GM12891 (cell line): ENCODE measurements around the gene RIMBP2.

Experiments
- POLR2A ChIP-seq: IDR thresholded peaks from 2 replicates; pipeline ENCODE4 v1.6.1; 2011; ENCODE audit warnings: low read depth, low read length, control low read depth
- POLR2AphosphoS5 ChIP-seq: IDR thresholded peaks from 2 replicates; pipeline ENCODE4 v1.6.1; 2011; ENCODE audit warnings: low read depth, low read length, control low read depth
- POU2F2 ChIP-seq: IDR thresholded peaks from 2 replicates; pipeline ENCODE4 v1.6.1; 2011; ENCODE audit warnings: low read depth, mild to moderate bottlenecking, control low read depth, low read length, moderate library complexity
- SPI1 ChIP-seq: IDR thresholded peaks from 2 replicates; pipeline ENCODE4 v1.6.1; 2011; ENCODE audit warnings: low read depth, low read length, control low read depth
- TAF1 ChIP-seq: IDR thresholded peaks from 2 replicates; pipeline ENCODE4 v1.6.1; 2011; ENCODE audit warnings: low read depth, low read length, control low read depth

DNA sequence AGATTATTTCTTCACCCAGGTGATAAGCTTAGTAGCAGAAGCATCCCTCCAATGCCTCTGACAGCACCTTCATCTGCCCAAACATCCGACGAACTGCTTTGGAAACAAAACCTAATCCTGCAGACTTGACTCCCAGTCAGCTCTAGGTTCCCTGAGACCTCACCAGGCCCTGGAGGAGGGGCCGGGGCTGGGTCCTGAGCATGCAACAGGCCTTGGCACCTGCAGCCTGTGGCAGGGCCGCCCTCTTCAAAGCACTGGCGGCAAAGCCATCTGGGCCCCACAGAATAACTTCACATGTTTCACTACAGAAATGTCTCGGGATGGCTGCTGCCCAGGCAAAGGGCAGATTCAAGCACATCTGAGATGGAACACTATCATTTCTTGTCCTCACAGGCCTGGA, 245.1 kb downstream of the RIMBP2 start:
- TF ChIP-seq POLR2A, result no peak
- no peak for TF ChIP-seq POLR2AphosphoS5
- TF ChIP-seq TAF1, result no peak
- no peak for TF ChIP-seq POU2F2
- TF ChIP-seq SPI1, result no peak
